ENCODE results near the gene PITPNM3. TPM values are rescaled to one million over a fixed set of nuclear protein-coding genes. Genes with fewer than 3 reads are reported as not detected.

The PITPNM3 gene
- total RNA-seq, 1 donor from 2014 or later, result 1.4 TPM

- no peak overlapping the region for H3K27ac Mint-ChIP-seq (ENCODE audit: unreplicated experiment)
- peaks cover 9% of the 10 kb centered on the region for H3K4me1 Mint-ChIP-seq (ENCODE audit: low read depth, unreplicated experiment)
- no peak for TF ChIP-seq CTCF (IDR thresholded peaks at IDR 0.05; ENCODE audit: partially characterized antibody, unreplicated experiment)
- no peak overlapping the region for H3K4me3 Mint-ChIP-seq (ENCODE audit: unreplicated experiment)
- no peak for DNase-seq
- peaks cover 11% of the 10 kb centered on the region for H3K27me3 Mint-ChIP-seq (ENCODE audit: unreplicated experiment)
- no peaks in the 10 kb centered on the region for H3K36me3 Mint-ChIP-seq (ENCODE audit: unreplicated experiment)
- H3K9me3 Mint-ChIP-seq (ENCODE audit: unreplicated experiment), result peaks cover 3% of the 10 kb centered on the region
Measured at GRCh38 chr17:6551356-6551755, 5.0 kb downstream of the PITPNM3 start.

- H3K4me1 Mint-ChIP-seq (ENCODE audit: low read depth, unreplicated experiment), result peaks cover 10% of the 10 kb centered on the region
- no peaks in the 10 kb centered on the region for H3K36me3 Mint-ChIP-seq (ENCODE audit: unreplicated experiment)
- H3K27ac Mint-ChIP-seq (ENCODE audit: unreplicated experiment), result no peak overlapping the region
- TF ChIP-seq CTCF (IDR thresholded peaks at IDR 0.05; ENCODE audit: partially characterized antibody, unreplicated experiment), result no peak
- H3K4me3 Mint-ChIP-seq (ENCODE audit: unreplicated experiment), result no peak overlapping the region
- peaks cover 6% of the 10 kb centered on the region for H3K9me3 Mint-ChIP-seq (ENCODE audit: unreplicated experiment)
- H3K27me3 Mint-ChIP-seq (ENCODE audit: unreplicated experiment), result peaks cover 14% of the 10 kb centered on the region
- DNase-seq, result no peak
Measured at GRCh38 chr17:6549384-6550036, 6.8 kb downstream of the PITPNM3 start.

- Mint-ChIP-seq H3K4me1 (ENCODE audit: low read depth, unreplicated experiment) (peaks cover 11% of the 10 kb centered on the region), H3K9me3 (ENCODE audit: unreplicated experiment) (peaks cover 5% of the 10 kb centered on the region), H3K27me3 (ENCODE audit: unreplicated experiment) (peaks cover 13% of the 10 kb centered on the region), H3K36me3 (ENCODE audit: unreplicated experiment) (no peaks in the 10 kb centered on the region), H3K4me3 (ENCODE audit: unreplicated experiment) (no peak overlapping the region), H3K27ac (ENCODE audit: unreplicated experiment) (no peak overlapping the region)
- no peak for DNase-seq
- no peak for TF ChIP-seq CTCF (IDR thresholded peaks at IDR 0.05; ENCODE audit: partially characterized antibody, unreplicated experiment)
Measured at GRCh38 chr17:6548578-6549330, 7.6 kb downstream of the PITPNM3 start.

GRCh38 chr17:6548034-6548433 is 8.3 kb downstream of the PITPNM3 start:
- TF ChIP-seq CTCF (IDR thresholded peaks at IDR 0.05; ENCODE audit: partially characterized antibody, unreplicated experiment), result no peak
- Mint-ChIP-seq H3K27ac (ENCODE audit: unreplicated experiment) (no peak overlapping the region), H3K27me3 (ENCODE audit: unreplicated experiment) (peaks cover 13% of the 10 kb centered on the region), H3K4me1 (ENCODE audit: low read depth, unreplicated experiment) (peaks cover 11% of the 10 kb centered on the region), H3K9me3 (ENCODE audit: unreplicated experiment) (peaks cover 4% of the 10 kb centered on the region), H3K4me3 (ENCODE audit: unreplicated experiment) (no peak overlapping the region), H3K36me3 (ENCODE audit: unreplicated experiment) (no peaks in the 10 kb centered on the region)
- no peak for DNase-seq

GRCh38 chr17:6547336-6547735 is 9.0 kb downstream of the PITPNM3 start:
- TF ChIP-seq CTCF (IDR thresholded peaks at IDR 0.05; ENCODE audit: partially characterized antibody, unreplicated experiment), result no peak
- Mint-ChIP-seq H3K27me3 (ENCODE audit: unreplicated experiment) (peaks cover 14% of the 10 kb centered on the region), H3K4me1 (ENCODE audit: low read depth, unreplicated experiment) (peaks cover 13% of the 10 kb centered on the region), H3K9me3 (ENCODE audit: unreplicated experiment) (peaks cover 5% of the 10 kb centered on the region), H3K36me3 (ENCODE audit: unreplicated experiment) (no peaks in the 10 kb centered on the region), H3K27ac (ENCODE audit: unreplicated experiment) (no peak overlapping the region), H3K4me3 (ENCODE audit: unreplicated experiment) (no peak overlapping the region)
- DNase-seq, result no peak
